Body of pancreas (tissue), 4 donors: ENCODE measurements around the gene SLC17A2. TPM values are rescaled to one million over a fixed set of nuclear protein-coding genes. Genes with fewer than 3 reads are reported as not detected.

Source experiments
- ATAC-seq: fragments of 150-250 bp; one replicate; pipeline ENCODE4 v1.9.1; 2016
- DNase-seq, 4 donors: peaks; one replicate each; pipeline ENCODE4 v3.0.0-alpha.2; 2019
- H3K27ac ChIP-seq, 4 donors: fragments of 200-600 bp; sonication (generic); 1 replicate in 3 of 4; 2 replicates in 1 of 4; pipeline versions ENCODE4 v1.5.1 to v1.6.1; 2016 to 2019; ENCODE audit warnings: mild to moderate bottlenecking in 1 of 4, mixed read lengths in 1 of 4, moderate library complexity in 1 of 4
- H3K27me3 ChIP-seq, 2 donors: fragments of 200-600 bp; sonication (generic); one replicate each; pipeline ENCODE4 v1.6.0; 2016; ENCODE audit warnings: mild to moderate bottlenecking in 1 of 2
- H3K36me3 ChIP-seq, 2 donors: fragments of 200-600 bp; sonication (generic); replicated peaks in 1 of 2; 2 replicates each; pipeline ENCODE4 v1.5.1; 2016; ENCODE audit warnings: low read depth in 2 of 2; ENCODE audit not compliant: insufficient read depth in 1 of 2
- H3K4me1 ChIP-seq: fragments of 200-600 bp; sonication (generic); one replicate; pipeline ENCODE4 v1.6.0; 2016
- H3K4me3 ChIP-seq, 2 donors: fragments of 200-600 bp; sonication (generic); 1 replicate in 1 of 2; 2 replicates in 1 of 2; pipeline ENCODE4 v1.5.1; 2016 to 2019
- H3K9me3 ChIP-seq, 3 donors: fragments of 200-600 bp; sonication (generic); 1 replicate in 2 of 3; 2 replicates in 1 of 3; pipeline ENCODE4 v1.5.1; 2016
- CTCF ChIP-seq, 7 experiments: fragments of 450-650 bp in 4 of 7; fragments of 200-600 bp in 3 of 7; sonication (generic) in 3 of 7; IDR thresholded peaks; one replicate each; pipeline ENCODE4 v1.5.1; 2016 to 2019; ENCODE audit warnings: antibody characterized with exemption in 7 of 7
- POLR2A ChIP-seq, 3 donors: fragments of 450-650 bp; IDR thresholded peaks; one replicate each; pipeline ENCODE4 v1.6.1; 2016; ENCODE audit warnings: antibody characterized with exemption in 3 of 3, mild to moderate bottlenecking in 2 of 3
- WGBS, 2 donors: methylation state at CpG; one replicate each; pipeline ENCODE4 v1.1.5; 2017; 5-methylcytosine and 5-hydroxymethylcytosine counted together
- intact Hi-C: fragments of 100-400 bp; cut with DNase I; formaldehyde crosslinking; loops from one replicate; pipeline ENCODE4 v1.15.1; 2023
- total RNA-seq, 2 donors: library from RNA; depleted of rRNA; stranded (reverse); fragments of >200 nt; gene quantifications; one replicate each; pipeline ENCODE4 v1.1.0, GENCODE V29; 2016

Gene SLC17A2
- total RNA-seq, 2 donors from 2014 or later = not detected

GRCh38 chr6:25959890-25960536 lies 29.5 kb upstream of the SLC17A2 start:
- 54 to 55% methylated on average over 2 of the region's 2 CpGs for WGBS, 2 donors
- TF ChIP-seq POLR2A (IDR thresholded peaks at IDR 0.05) (no peak), CTCF (IDR thresholded peaks at IDR 0.05) (no peak)
- H3K9me3 ChIP-seq = peaks cover 0 to 6% (median 0%) of the 10 kb centered on the region in 3 donors
- peaks cover 17% of the 10 kb centered on the region for H3K4me1 ChIP-seq
- intact Hi-C loops = no loop called here
- no peak overlapping the region for H3K4me3 ChIP-seq
- DNase-seq (no peak), ATAC-seq (no peak)
- H3K27me3 ChIP-seq = no peaks in the 10 kb centered on the region
- H3K36me3 ChIP-seq = no peaks in the 10 kb centered on the region
- no peak overlapping the region for H3K27ac ChIP-seq

GRCh38 chr6:25958700-25959162 lies 28.2 kb upstream of the SLC17A2 start:
- WGBS, 2 donors = 84 to 90% methylated on average over 3 of the region's 3 CpGs
- no peak overlapping the region for H3K27ac ChIP-seq
- H3K36me3 ChIP-seq = no peaks in the 10 kb centered on the region
- ATAC-seq (no peak), DNase-seq (no peak)
- intact Hi-C loops = no loop called here
- no peak overlapping the region for H3K4me3 ChIP-seq
- peaks cover 0 to 6% (median 0%) of the 10 kb centered on the region in 3 donors for H3K9me3 ChIP-seq
- no peak for TF ChIP-seq CTCF (IDR thresholded peaks at IDR 0.05)
- no peak for TF ChIP-seq POLR2A (IDR thresholded peaks at IDR 0.05)
- peaks cover 10% of the 10 kb centered on the region for H3K4me1 ChIP-seq
- no peaks in the 10 kb centered on the region for H3K27me3 ChIP-seq

GRCh38 chr6:25956226-25956625 lies 25.7 kb upstream of the SLC17A2 start:
- H3K27me3 ChIP-seq = no peaks in the 10 kb centered on the region

GRCh38 chr6:25954756-25955155 lies 24.3 kb upstream of the SLC17A2 start:
- TF ChIP-seq CTCF (IDR thresholded peaks at IDR 0.05) (no peak), POLR2A (IDR thresholded peaks at IDR 0.05) (no peak)
- DNase-seq = no peak
- Histone ChIP-seq H3K36me3 (no peaks in the 10 kb centered on the region), H3K27ac (no peak overlapping the region), H3K4me1 (no peaks in the 10 kb centered on the region), H3K4me3 (no peak overlapping the region), H3K9me3 (peaks cover 0 to under 1% (median 0%) of the 10 kb centered on the region in 3 donors), H3K27me3 (no peaks in the 10 kb centered on the region)
- no peak for ATAC-seq
- 0 to 75% methylated on average over 1 of the region's 1 CpG for WGBS, 2 donors
- intact Hi-C loops = no loop called here

More at GRCh38 chr6:25956226-25956625, 25.7 kb upstream of the SLC17A2 start:
- Histone ChIP-seq H3K4me1 (no peaks in the 10 kb centered on the region), H3K27ac (no peak overlapping the region), H3K9me3 (peaks cover 0 to 6% (median 0%) of the 10 kb centered on the region in 3 donors), H3K4me3 (no peak overlapping the region), H3K36me3 (no peaks in the 10 kb centered on the region)
- DNase-seq (no peak), ATAC-seq (no peak)
- 75 to 77% methylated on average over 3 of the region's 3 CpGs for WGBS, 2 donors
- intact Hi-C loops = no loop called here
- TF ChIP-seq CTCF (IDR thresholded peaks at IDR 0.05) (no peak), POLR2A (IDR thresholded peaks at IDR 0.05) (no peak)

GRCh38 chr6:25953733-25954132 lies 23.2 kb upstream of the SLC17A2 start:
- Histone ChIP-seq H3K27me3 (no peaks in the 10 kb centered on the region), H3K4me1 (no peaks in the 10 kb centered on the region), H3K4me3 (no peak overlapping the region), H3K9me3 (no peaks in the 10 kb centered on the region), H3K36me3 (no peaks in the 10 kb centered on the region), H3K27ac (no peak overlapping the region)
- 60 to 85% methylated on average over 3 of the region's 3 CpGs for whole genome bisulfite sequencing, 2 donors
- intact Hi-C loops = no loop called here
- TF ChIP-seq POLR2A (IDR thresholded peaks at IDR 0.05) = no peak
- TF ChIP-seq CTCF (IDR thresholded peaks at IDR 0.05) = no peak
- ATAC-seq (no peak), DNase-seq (no peak)
